Stimulated activated CD4-positive, alpha-beta T cell treated with anti-CD3 and anti-CD28 coated beads, Interleukin-12 subunit alpha, Interleukin-12 subunit beta, amount 100 ng/mL, for 24 hours (primary cell): ENCODE measurements around the gene NPRL2.

Source experiments
- DNase-seq, 2 experiments: peaks; one replicate each; pipeline ENCODE4 v3.0.0-alpha.2; 2020; ENCODE audit warnings: low read depth in 2 of 2

The NPRL2 gene

DNA sequence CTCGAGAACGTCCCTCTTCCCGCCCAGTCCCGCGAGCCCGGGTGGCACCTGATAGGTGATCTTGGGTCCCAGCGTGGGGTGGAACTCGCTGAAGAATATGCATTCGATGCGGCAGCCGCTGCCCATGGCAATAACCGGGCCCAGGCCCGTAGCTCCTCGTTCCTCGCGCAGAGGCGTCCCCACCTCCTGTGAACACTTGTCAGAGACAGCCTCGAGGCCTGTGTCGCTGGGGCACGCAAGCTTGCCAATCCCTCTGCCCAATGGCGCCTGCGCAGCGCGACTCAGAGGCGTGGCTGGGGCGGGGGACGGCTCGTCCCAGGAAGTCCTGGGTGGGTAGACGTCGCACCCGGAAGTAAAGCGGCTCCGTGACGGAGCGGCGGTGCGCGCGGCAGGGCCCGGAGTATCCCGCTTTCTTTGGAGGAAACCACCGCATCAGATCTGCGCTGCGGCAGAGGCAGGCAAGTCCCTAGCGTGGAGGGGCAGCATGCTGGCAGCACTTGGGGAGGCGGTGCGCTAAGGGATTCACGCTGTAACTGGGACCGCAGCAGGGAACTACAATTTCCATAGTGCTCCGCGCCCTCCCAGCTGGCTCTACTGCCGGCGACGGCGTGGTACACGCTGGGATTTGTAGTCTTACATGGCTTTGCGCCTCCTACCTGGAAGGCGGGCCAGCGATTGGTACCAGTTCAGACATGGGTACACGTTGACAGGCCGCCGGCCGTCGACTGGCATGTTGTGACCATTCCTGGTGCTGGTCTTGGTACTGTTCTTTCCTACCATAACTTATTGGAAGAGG lies at the start of gene NPRL2, which contains the start of gene CYB561D2:
Gene NPRL2, minus strand, starts transcription at position 249 of the 796 bp plus-strand sequence. Its CDS starts 123 bp downstream, at position 126.
Gene CYB561D2, plus strand, starts transcription at position 336 of the 796 bp plus-strand sequence. CDS start 572 bp downstream, outside the sequence.
- peak; percentile 98 to 99 for DNase-seq

DNA sequence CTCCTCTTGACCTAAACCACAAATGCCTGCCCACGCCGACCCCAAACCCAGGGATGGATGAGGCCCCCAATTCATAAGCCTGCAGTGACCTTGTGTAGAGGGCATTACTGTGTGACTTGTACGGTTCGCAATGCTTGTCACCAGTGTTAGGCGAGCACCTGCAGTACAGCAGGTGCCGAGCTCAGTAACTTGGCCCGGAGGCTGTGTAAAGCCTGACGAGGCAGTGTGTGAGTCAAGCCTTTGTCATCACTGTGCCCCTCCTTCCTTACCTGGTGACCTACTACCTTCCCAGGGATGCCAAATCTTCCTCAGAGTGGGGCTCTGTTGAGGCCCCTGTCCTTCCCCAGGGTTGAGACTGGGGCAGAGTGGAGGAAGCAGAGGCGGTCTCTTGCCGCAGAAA lies 45.9 kb upstream of the NPRL2 start:
- DNase-seq: no peak

GRCh38 chr3:50395070-50395860 lies 44.7 kb upstream of the NPRL2 start:
- DNase-seq: no peak

DNA sequence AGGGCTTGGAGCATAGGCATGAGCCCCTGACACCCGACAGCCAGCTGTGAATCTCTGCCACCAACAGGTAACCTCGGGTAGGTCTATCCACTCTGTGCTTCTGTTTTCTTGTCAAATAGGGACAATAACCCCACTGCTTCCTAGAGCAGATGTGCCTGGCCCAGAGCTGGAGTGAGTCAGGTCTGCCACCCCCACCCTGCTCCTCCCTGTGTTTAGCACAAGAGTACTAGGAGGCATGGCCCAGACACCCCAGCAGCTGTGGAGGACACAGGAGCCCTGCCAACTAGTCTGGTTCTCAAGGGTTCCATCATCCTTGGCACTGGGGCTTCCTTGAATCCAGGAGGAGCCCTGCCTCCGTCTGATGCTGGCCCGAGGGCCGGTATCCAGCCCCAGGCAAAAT lies 42.5 kb upstream of the NPRL2 start:
- DNase-seq: no peak

DNA sequence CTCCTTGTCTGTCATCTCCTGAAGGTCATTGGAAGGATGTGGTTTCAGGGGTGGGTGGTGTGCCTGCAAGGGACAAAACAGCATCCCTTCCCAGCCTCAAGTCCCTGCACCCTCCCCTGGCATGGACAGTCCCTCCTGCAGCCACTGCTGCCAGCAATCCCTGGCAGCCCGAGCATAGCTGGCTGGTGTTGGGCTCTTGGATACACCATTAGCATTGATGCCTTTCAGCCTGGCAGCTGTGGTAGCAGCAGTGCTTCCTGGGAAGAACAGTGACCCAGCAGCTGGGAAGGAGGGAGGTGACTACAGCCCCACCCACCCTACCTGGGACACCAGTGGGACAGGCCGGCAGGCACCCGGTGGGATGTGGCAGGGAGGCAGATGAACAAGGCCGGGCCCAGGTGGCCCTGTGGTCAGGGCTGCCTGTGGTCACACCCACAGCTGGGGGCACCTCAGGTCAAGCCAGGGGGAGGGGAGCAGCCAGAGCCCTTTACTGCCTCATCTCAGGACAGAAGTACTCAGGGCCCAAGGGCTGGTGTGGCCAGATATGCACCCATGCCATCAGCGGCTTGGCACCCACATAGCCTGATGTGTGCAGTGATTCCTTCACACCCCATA lies 41.6 kb upstream of the NPRL2 start:
- no peak for DNase-seq

GRCh38 chr3:50390508-50391224 lies 40.1 kb upstream of the NPRL2 start:
- no peak for DNase-seq

DNA sequence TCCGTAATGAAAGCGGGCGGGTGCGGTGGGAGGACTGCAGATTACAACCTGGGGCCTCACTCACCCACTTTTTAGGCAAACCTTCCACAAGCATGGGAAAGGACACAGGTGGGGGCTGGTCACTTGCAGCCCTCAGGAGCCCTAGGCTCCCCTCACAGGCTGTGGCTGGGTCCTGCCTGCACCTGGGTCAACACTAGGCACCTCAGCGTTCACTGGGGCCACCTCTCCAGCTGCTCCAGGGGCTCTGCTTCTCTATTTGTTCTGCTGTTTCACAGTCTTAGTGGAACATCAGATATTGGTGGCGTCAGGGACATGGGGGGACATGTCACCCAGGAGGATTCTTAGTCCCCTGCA lies 38.8 kb upstream of the NPRL2 start:
- DNase-seq: no peak

- no peak for DNase-seq
These were observed 38.3 kb upstream of the NPRL2 start for GRCh38 chr3:50388720-50389413.

- no peak for DNase-seq
These were observed 37.6 kb upstream of the NPRL2 start for GRCh38 chr3:50388016-50388719.

GRCh38 chr3:50385754-50386153 lies 35.2 kb upstream of the NPRL2 start:
- DNase-seq: no peak

- no peak for DNase-seq
These were observed 33.2 kb upstream of the NPRL2 start for GRCh38 chr3:50383750-50384149.

DNA sequence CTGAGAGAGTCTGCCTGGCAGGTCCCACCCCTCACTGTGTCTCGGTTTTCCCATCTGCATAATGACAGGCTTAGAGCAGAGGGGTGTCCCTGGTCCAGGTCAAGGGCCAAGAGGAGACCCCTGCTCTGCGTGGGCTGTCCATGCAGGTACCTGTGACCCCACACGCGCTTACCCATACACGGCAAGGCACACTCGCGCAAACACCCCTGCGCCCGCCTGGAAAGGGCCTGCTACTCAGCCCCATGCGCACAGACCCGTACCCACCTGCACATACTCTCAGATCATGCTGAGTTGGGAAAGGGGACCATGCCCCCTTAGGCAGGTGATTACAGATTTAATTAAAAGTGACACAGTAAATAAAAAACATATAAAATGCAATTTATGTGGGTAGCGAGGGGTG lies 32.1 kb upstream of the NPRL2 start:
- no peak for DNase-seq

GRCh38 chr3:50381383-50381782 lies 30.8 kb upstream of the NPRL2 start:
- DNase-seq: no peak

DNA sequence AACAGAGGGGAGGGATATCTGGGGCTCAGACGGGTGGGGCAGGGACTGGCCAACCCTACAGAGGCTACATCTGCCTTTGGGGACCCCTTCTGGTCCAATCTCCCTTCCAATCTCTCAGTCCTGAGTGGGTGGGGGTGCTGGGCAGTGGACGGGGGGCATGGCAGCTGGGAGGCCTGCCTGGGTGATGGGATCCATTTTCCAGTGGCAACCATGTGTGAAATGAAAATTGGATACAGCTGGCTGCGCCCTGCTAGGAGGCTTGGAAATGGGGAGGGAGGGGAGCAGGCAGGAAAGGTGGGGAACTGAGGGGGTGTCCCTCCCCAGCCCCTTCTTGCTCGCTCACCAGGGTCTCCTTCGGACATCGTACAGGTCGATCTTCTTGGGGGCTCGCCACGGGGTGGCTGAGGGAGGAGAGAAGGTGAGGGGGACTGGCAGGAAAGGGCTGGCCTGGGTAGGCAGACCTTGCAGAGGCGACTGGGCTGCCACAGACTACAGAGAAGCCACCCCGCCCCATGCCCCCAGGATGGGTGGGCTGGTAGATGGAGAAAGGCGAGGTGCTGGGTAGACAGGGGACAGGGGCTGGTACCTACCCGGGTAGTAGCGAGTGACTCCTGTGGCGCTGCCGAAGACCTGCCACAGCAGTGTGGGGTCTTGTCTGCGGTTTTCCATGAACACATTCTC lies 30.0 kb upstream of the NPRL2 start:
- DNase-seq: no peak

GRCh38 chr3:50378757-50379156 lies 28.2 kb upstream of the NPRL2 start:
- no peak for DNase-seq

GRCh38 chr3:50378024-50378423 lies 27.4 kb upstream of the NPRL2 start:
- DNase-seq: no peak

GRCh38 chr3:50375258-50375931 lies 24.8 kb upstream of the NPRL2 start:
- DNase-seq: no peak

- no peak for DNase-seq
These were observed 24.0 kb upstream of the NPRL2 start for GRCh38 chr3:50374363-50375257.
